Measurements from ENCODE around the gene VWA8.
"Not testable (repeated sequence)": the region's sequence is repeated elsewhere in the genome, so short reads cannot be mapped to it uniquely, and the experiment has no call there.

The VWA8 gene

GRCh38 chr13:41751734-41752445, 209.0 kb downstream of the VWA8 start:
- H3K36me3 ChIP-seq (ENCODE audit: control insufficient read depth, insufficient read depth, low read length) = no peaks in the 10 kb centered on the region
- no peaks in the 10 kb centered on the region for H3K27me3 ChIP-seq (ENCODE audit: control insufficient read depth, insufficient read depth, low read length)
- no peaks in the 10 kb centered on the region for H3K9me3 ChIP-seq (ENCODE audit: control insufficient read depth, insufficient read depth, low read length)
- no peak overlapping the region for H3K4me3 ChIP-seq (ENCODE audit: low read depth, low read length)
- H3K4me1 ChIP-seq (ENCODE audit: control insufficient read depth, insufficient read depth, low read length) = no peaks in the 10 kb centered on the region
- no peak overlapping the region for H3K9ac ChIP-seq (ENCODE audit: low read depth, low read length)

DNA sequence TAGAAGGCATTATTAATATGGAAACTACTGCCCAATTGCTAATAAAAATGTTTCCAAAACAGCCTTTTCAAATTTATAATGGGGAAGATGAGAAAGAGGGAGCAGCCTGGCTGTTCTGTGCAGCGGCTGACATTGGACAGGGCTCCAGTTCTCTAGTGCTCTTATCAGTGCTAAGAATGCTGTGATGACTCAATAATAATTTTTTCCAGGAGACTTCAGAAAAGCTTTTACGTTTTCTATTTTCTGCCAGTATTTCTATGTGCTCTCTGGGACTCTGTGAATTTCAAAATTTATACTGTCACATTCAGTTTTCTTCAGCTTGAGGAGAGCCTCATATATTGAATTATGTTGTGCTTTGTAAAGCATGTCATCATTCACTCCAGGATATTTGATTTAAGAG, 209.6 kb downstream of the VWA8 start:
- no peaks in the 10 kb centered on the region for H3K27me3 ChIP-seq (ENCODE audit: control insufficient read depth, insufficient read depth, low read length)
- no peaks in the 10 kb centered on the region for H3K9me3 ChIP-seq (ENCODE audit: control insufficient read depth, insufficient read depth, low read length)
- no peak overlapping the region for H3K9ac ChIP-seq (ENCODE audit: low read depth, low read length)
- H3K4me3 ChIP-seq (ENCODE audit: low read depth, low read length) = no peak overlapping the region
- no peaks in the 10 kb centered on the region for H3K4me1 ChIP-seq (ENCODE audit: control insufficient read depth, insufficient read depth, low read length)
- no peaks in the 10 kb centered on the region for H3K36me3 ChIP-seq (ENCODE audit: control insufficient read depth, insufficient read depth, low read length)

- Histone ChIP-seq H3K9me3 (ENCODE audit: control insufficient read depth, insufficient read depth, low read length) (no peaks in the 10 kb centered on the region), H3K27me3 (ENCODE audit: control insufficient read depth, insufficient read depth, low read length) (no peaks in the 10 kb centered on the region), H3K9ac (ENCODE audit: low read depth, low read length) (no peak overlapping the region), H3K4me1 (ENCODE audit: control insufficient read depth, insufficient read depth, low read length) (no peaks in the 10 kb centered on the region), H3K36me3 (ENCODE audit: control insufficient read depth, insufficient read depth, low read length) (no peaks in the 10 kb centered on the region), H3K4me3 (ENCODE audit: low read depth, low read length) (no peak overlapping the region)
Measured at GRCh38 chr13:41746259-41746658, 214.7 kb downstream of the VWA8 start.

DNA sequence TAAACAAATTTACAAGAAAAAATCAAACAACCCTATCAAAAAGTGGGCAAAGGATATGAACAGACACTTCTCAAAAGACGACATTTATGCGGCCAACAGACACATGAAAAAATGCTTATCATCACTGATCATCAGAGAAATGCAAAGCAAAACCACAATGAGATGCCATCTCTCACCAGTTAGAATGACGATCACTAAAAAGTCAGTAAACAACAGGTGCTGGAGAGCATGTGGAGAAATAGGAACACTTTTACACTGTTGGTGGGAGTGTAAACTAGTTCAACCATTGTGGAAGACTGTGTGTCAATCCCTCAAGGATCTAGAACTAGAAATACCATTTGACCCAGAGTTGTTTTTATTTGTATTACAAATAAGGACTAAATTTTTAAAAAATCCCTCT, 215.4 kb downstream of the VWA8 start:
- not testable (repeated sequence) for H3K9ac ChIP-seq (ENCODE audit: low read depth, low read length); H3K4me1 ChIP-seq (ENCODE audit: control insufficient read depth, insufficient read depth, low read length); H3K36me3 ChIP-seq (ENCODE audit: control insufficient read depth, insufficient read depth, low read length); H3K9me3 ChIP-seq (ENCODE audit: control insufficient read depth, insufficient read depth, low read length); H3K27me3 ChIP-seq (ENCODE audit: control insufficient read depth, insufficient read depth, low read length); H3K4me3 ChIP-seq (ENCODE audit: low read depth, low read length)

GRCh38 chr13:41742917-41743552, 217.9 kb downstream of the VWA8 start:
- no peaks in the 10 kb centered on the region for H3K27me3 ChIP-seq (ENCODE audit: control insufficient read depth, insufficient read depth, low read length)
- H3K9ac ChIP-seq (ENCODE audit: low read depth, low read length) = no peak overlapping the region
- no peaks in the 10 kb centered on the region for H3K9me3 ChIP-seq (ENCODE audit: control insufficient read depth, insufficient read depth, low read length)
- H3K4me1 ChIP-seq (ENCODE audit: control insufficient read depth, insufficient read depth, low read length) = no peaks in the 10 kb centered on the region
- H3K4me3 ChIP-seq (ENCODE audit: low read depth, low read length) = no peak overlapping the region
- no peaks in the 10 kb centered on the region for H3K36me3 ChIP-seq (ENCODE audit: control insufficient read depth, insufficient read depth, low read length)

- no peaks in the 10 kb centered on the region for H3K27me3 ChIP-seq (ENCODE audit: control insufficient read depth, insufficient read depth, low read length)
- no peaks in the 10 kb centered on the region for H3K4me1 ChIP-seq (ENCODE audit: control insufficient read depth, insufficient read depth, low read length)
- no peak overlapping the region for H3K4me3 ChIP-seq (ENCODE audit: low read depth, low read length)
- no peaks in the 10 kb centered on the region for H3K36me3 ChIP-seq (ENCODE audit: control insufficient read depth, insufficient read depth, low read length)
- H3K9ac ChIP-seq (ENCODE audit: low read depth, low read length) = no peak overlapping the region
- H3K9me3 ChIP-seq (ENCODE audit: control insufficient read depth, insufficient read depth, low read length) = no peaks in the 10 kb centered on the region
Measured at GRCh38 chr13:41740479-41740878, 220.4 kb downstream of the VWA8 start.

- no peak overlapping the region for H3K4me3 ChIP-seq (ENCODE audit: low read depth, low read length)
- no peaks in the 10 kb centered on the region for H3K4me1 ChIP-seq (ENCODE audit: control insufficient read depth, insufficient read depth, low read length)
- H3K36me3 ChIP-seq (ENCODE audit: control insufficient read depth, insufficient read depth, low read length) = no peaks in the 10 kb centered on the region
- no peaks in the 10 kb centered on the region for H3K9me3 ChIP-seq (ENCODE audit: control insufficient read depth, insufficient read depth, low read length)
- no peaks in the 10 kb centered on the region for H3K27me3 ChIP-seq (ENCODE audit: control insufficient read depth, insufficient read depth, low read length)
- no peak overlapping the region for H3K9ac ChIP-seq (ENCODE audit: low read depth, low read length)
Measured at GRCh38 chr13:41722684-41723535, 238.0 kb downstream of the VWA8 start.

DNA sequence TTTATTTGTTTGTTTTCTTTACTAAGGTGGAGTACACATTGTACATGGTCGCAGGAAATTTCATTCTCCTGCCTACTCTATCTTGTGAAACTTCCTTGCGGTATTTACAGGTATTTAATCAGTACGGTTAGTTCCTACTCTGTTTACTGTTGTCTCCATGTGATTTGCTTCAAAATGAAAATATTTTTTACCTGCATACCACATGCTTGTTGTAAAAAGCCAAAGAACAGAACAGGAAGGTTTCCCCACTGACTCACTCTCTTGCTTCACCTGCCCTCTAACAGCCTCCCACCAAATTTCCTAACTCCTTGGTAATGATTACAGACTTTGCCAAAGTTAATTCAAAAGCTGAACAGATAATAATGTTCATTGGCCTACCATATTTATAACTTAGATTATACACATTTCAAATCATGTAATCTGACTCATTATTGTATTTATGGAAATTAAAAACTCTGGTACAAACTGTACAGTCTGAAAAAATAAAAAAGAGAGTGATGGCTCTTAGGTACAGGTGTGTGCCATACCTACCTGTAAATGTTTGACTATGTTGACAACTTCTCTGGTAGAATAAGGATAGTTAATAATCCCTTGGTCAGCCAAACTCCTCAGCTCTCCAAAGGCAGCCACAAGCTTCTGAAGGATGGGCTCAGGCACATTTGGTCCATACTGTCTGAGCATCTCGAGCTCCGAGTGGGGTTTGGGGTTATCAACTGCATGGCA, 239.9 kb downstream of the VWA8 start:
- Histone ChIP-seq H3K27me3 (ENCODE audit: control insufficient read depth, insufficient read depth, low read length) (no peaks in the 10 kb centered on the region), H3K9me3 (ENCODE audit: control insufficient read depth, insufficient read depth, low read length) (no peaks in the 10 kb centered on the region), H3K4me3 (ENCODE audit: low read depth, low read length) (no peak overlapping the region)

DNA sequence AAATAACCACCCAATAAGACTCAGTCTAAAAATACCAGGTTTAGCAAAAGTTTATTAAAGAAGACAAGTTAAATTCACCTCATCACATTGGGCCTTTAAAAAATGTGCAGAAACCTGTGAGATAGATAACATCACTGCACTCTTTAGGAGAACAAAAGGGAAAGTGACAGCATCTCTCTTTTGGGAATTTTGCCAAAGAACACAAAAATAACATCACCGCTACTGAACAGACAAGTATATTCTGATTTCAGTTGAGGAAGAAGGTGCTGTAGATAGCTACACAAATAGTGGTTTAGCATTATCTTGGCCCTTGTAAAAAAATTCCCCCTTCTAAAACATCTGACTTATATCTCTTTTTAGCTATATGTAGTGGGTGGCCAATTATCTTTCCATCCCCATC, 244.7 kb downstream of the VWA8 start:
- Histone ChIP-seq H3K36me3 (ENCODE audit: control insufficient read depth, insufficient read depth, low read length) (no peaks in the 10 kb centered on the region), H3K27me3 (ENCODE audit: control insufficient read depth, insufficient read depth, low read length) (no peaks in the 10 kb centered on the region), H3K9ac (ENCODE audit: low read depth, low read length) (no peak overlapping the region), H3K4me1 (ENCODE audit: control insufficient read depth, insufficient read depth, low read length) (peaks cover 5% of the 10 kb centered on the region), H3K4me3 (ENCODE audit: low read depth, low read length) (no peak overlapping the region), H3K9me3 (ENCODE audit: control insufficient read depth, insufficient read depth, low read length) (no peaks in the 10 kb centered on the region)

More for the DNA sequence above, 239.9 kb downstream of the VWA8 start:
- Histone ChIP-seq H3K9ac (ENCODE audit: low read depth, low read length) (no peak overlapping the region), H3K36me3 (ENCODE audit: control insufficient read depth, insufficient read depth, low read length) (no peaks in the 10 kb centered on the region), H3K4me1 (ENCODE audit: control insufficient read depth, insufficient read depth, low read length) (no peaks in the 10 kb centered on the region)

GRCh38 chr13:41713405-41713804, 247.5 kb downstream of the VWA8 start:
- H3K9ac ChIP-seq (ENCODE audit: low read depth, low read length) = no peak overlapping the region
- H3K36me3 ChIP-seq (ENCODE audit: control insufficient read depth, insufficient read depth, low read length) = no peaks in the 10 kb centered on the region
- H3K4me1 ChIP-seq (ENCODE audit: control insufficient read depth, insufficient read depth, low read length) = peaks cover 10% of the 10 kb centered on the region
- H3K4me3 ChIP-seq (ENCODE audit: low read depth, low read length) = no peak overlapping the region
- H3K27me3 ChIP-seq (ENCODE audit: control insufficient read depth, insufficient read depth, low read length) = no peaks in the 10 kb centered on the region
- H3K9me3 ChIP-seq (ENCODE audit: control insufficient read depth, insufficient read depth, low read length) = no peaks in the 10 kb centered on the region

- Histone ChIP-seq H3K27me3 (ENCODE audit: control insufficient read depth, insufficient read depth, low read length) (no peaks in the 10 kb centered on the region), H3K9me3 (ENCODE audit: control insufficient read depth, insufficient read depth, low read length) (no peaks in the 10 kb centered on the region), H3K4me3 (ENCODE audit: low read depth, low read length) (no peak overlapping the region), H3K4me1 (ENCODE audit: control insufficient read depth, insufficient read depth, low read length) (peaks cover 10% of the 10 kb centered on the region), H3K36me3 (ENCODE audit: control insufficient read depth, insufficient read depth, low read length) (no peaks in the 10 kb centered on the region), H3K9ac (ENCODE audit: low read depth, low read length) (no peak overlapping the region)
Measured at GRCh38 chr13:41710771-41711170, 250.1 kb downstream of the VWA8 start.

Data from iPS-15b (cell line).